ENCODE measurements around the gene RAG1. TPM values are rescaled to one million over a fixed set of nuclear protein-coding genes. Genes with fewer than 3 reads are reported as not detected.

The RAG1 gene
- total RNA-seq, 1 experiment from 2014 or later = 0.23 TPM

- H3K27me3 ChIP-seq (replicated peaks; ENCODE audit: control insufficient read depth, insufficient read depth, low read length) = no peaks in the 10 kb centered on the region
- H3K36me3 ChIP-seq (ENCODE audit: control insufficient read depth, insufficient read depth, low read length) = no peaks in the 10 kb centered on the region
- BruUV-seq (replicated peaks) = no TSS peak
- no peak overlapping the region for H3K27ac Mint-ChIP-seq (ENCODE audit: unreplicated experiment)
- H3K4me1 Mint-ChIP-seq (ENCODE audit: low read depth, unreplicated experiment) = no peaks in the 10 kb centered on the region
- CTCF ChIA-PET = no interaction called here
- H3K4me1 ChIP-seq = no peaks in the 10 kb centered on the region
- H3K36me3 Mint-ChIP-seq (ENCODE audit: insufficient read depth, unreplicated experiment) = no peaks in the 10 kb centered on the region
- no peaks in the 10 kb centered on the region for H3K9me3 Mint-ChIP-seq (ENCODE audit: unreplicated experiment)
- no peak for TF ChIP-seq CTCF (IDR thresholded peaks at IDR 0.05; ENCODE audit: insufficient read depth in 1 of 2, low read depth in 1 of 2, low read length in 1 of 2, severe bottlenecking in 1 of 2, unreplicated experiment in 1 of 2)
- no peak for DNase-seq
- peaks cover 6% of the 10 kb centered on the region for H3K27me3 Mint-ChIP-seq (ENCODE audit: insufficient read depth, unreplicated experiment)
- POLR2A ChIA-PET = no interaction called here
- intact Hi-C loops (cut with micrococcal nuclease; ENCODE audit: unreplicated experiment) = no loop called here
- no peak overlapping the region for H3K4me3 ChIP-seq (ENCODE audit: low read depth, low read length)
- H3K9me3 ChIP-seq = no peaks in the 10 kb centered on the region
- no peak overlapping the region for H3K4me3 Mint-ChIP-seq (ENCODE audit: unreplicated experiment)
Observed at GRCh38 chr11:36627471-36627870, 59.7 kb downstream of the RAG1 start.

- H3K36me3 Mint-ChIP-seq (ENCODE audit: insufficient read depth, unreplicated experiment) = no peaks in the 10 kb centered on the region
- no peak for TF ChIP-seq CTCF (IDR thresholded peaks at IDR 0.05; ENCODE audit: insufficient read depth in 1 of 2, low read depth in 1 of 2, low read length in 1 of 2, severe bottlenecking in 1 of 2, unreplicated experiment in 1 of 2)
- no peak overlapping the region for H3K27ac Mint-ChIP-seq (ENCODE audit: unreplicated experiment)
- ChIA-PET POLR2A (no interaction called here), CTCF (no interaction called here)
- peaks cover 6% of the 10 kb centered on the region for H3K27me3 Mint-ChIP-seq (ENCODE audit: insufficient read depth, unreplicated experiment)
- BruUV-seq (replicated peaks) = no TSS peak
- Histone ChIP-seq H3K4me3 (ENCODE audit: low read depth, low read length) (no peak overlapping the region), H3K36me3 (ENCODE audit: control insufficient read depth, insufficient read depth, low read length) (no peaks in the 10 kb centered on the region), H3K4me1 (no peaks in the 10 kb centered on the region), H3K27me3 (replicated peaks; ENCODE audit: control insufficient read depth, insufficient read depth, low read length) (no peaks in the 10 kb centered on the region), H3K9me3 (no peaks in the 10 kb centered on the region)
- no peaks in the 10 kb centered on the region for H3K4me1 Mint-ChIP-seq (ENCODE audit: low read depth, unreplicated experiment)
- intact Hi-C loops (cut with micrococcal nuclease; ENCODE audit: unreplicated experiment) = no loop called here
- DNase-seq = no peak
- no peak overlapping the region for H3K4me3 Mint-ChIP-seq (ENCODE audit: unreplicated experiment)
- H3K9me3 Mint-ChIP-seq (ENCODE audit: unreplicated experiment) = no peaks in the 10 kb centered on the region
Observed at GRCh38 chr11:36628141-36628540, 60.3 kb downstream of the RAG1 start.

- no peaks in the 10 kb centered on the region for H3K36me3 Mint-ChIP-seq (ENCODE audit: insufficient read depth, unreplicated experiment)
- Histone ChIP-seq H3K4me3 (ENCODE audit: low read depth, low read length) (no peak overlapping the region), H3K27me3 (replicated peaks; ENCODE audit: control insufficient read depth, insufficient read depth, low read length) (no peaks in the 10 kb centered on the region), H3K9me3 (no peaks in the 10 kb centered on the region), H3K4me1 (no peaks in the 10 kb centered on the region), H3K36me3 (ENCODE audit: control insufficient read depth, insufficient read depth, low read length) (no peaks in the 10 kb centered on the region)
- DNase-seq = no peak
- H3K27ac Mint-ChIP-seq (ENCODE audit: unreplicated experiment) = no peak overlapping the region
- TF ChIP-seq CTCF (IDR thresholded peaks at IDR 0.05; ENCODE audit: insufficient read depth in 1 of 2, low read depth in 1 of 2, low read length in 1 of 2, severe bottlenecking in 1 of 2, unreplicated experiment in 1 of 2) = no peak
- CTCF ChIA-PET = no interaction called here
- BruUV-seq (replicated peaks) = no TSS peak
- H3K27me3 Mint-ChIP-seq (ENCODE audit: insufficient read depth, unreplicated experiment) = peaks cover 6% of the 10 kb centered on the region
- H3K9me3 Mint-ChIP-seq (ENCODE audit: unreplicated experiment) = no peaks in the 10 kb centered on the region
- intact Hi-C loops (cut with micrococcal nuclease; ENCODE audit: unreplicated experiment) = no loop called here
- no peaks in the 10 kb centered on the region for H3K4me1 Mint-ChIP-seq (ENCODE audit: low read depth, unreplicated experiment)
- POLR2A ChIA-PET = no interaction called here
- H3K4me3 Mint-ChIP-seq (ENCODE audit: unreplicated experiment) = no peak overlapping the region
Observed at GRCh38 chr11:36628765-36629244, 61.0 kb downstream of the RAG1 start.

Other genes starting within 250 kb of the RAG1 start
- gene TRAF6, start 57.7 kb upstream of the RAG1 start, total RNA-seq (2022) = 10.9 and 12.7 TPM in 2 replicates
- 8.9 and 10.4 TPM in 2 replicates for gene IFTAP, start 26.5 kb downstream of the RAG1 start, total RNA-seq (2022)
- gene RAG2, start 30.2 kb downstream of the RAG1 start, total RNA-seq (2022) = not detected in 2 replicates